Measurements from ENCODE around the gene MUC5AC. TPM values are rescaled to one million over a fixed set of nuclear protein-coding genes. Genes with fewer than 3 reads are reported as not detected.

Gene MUC5AC
- total RNA-seq, 1 donor from 2014 or later = 0.11 TPM

- intact Hi-C loops (cut with DNase I) = no loop called here
- Histone ChIP-seq H3K9me3 (no peaks in the 10 kb centered on the region), H3K4me3 (no peak overlapping the region), H3K27ac (no peak overlapping the region), H3K4me1 (no peaks in the 10 kb centered on the region), H3K36me3 (no peaks in the 10 kb centered on the region), H3K27me3 (no peaks in the 10 kb centered on the region)
- no peak for DNase-seq (ENCODE audit: low spot score in 2 of 2)
- TF ChIP-seq, protein P1, sequence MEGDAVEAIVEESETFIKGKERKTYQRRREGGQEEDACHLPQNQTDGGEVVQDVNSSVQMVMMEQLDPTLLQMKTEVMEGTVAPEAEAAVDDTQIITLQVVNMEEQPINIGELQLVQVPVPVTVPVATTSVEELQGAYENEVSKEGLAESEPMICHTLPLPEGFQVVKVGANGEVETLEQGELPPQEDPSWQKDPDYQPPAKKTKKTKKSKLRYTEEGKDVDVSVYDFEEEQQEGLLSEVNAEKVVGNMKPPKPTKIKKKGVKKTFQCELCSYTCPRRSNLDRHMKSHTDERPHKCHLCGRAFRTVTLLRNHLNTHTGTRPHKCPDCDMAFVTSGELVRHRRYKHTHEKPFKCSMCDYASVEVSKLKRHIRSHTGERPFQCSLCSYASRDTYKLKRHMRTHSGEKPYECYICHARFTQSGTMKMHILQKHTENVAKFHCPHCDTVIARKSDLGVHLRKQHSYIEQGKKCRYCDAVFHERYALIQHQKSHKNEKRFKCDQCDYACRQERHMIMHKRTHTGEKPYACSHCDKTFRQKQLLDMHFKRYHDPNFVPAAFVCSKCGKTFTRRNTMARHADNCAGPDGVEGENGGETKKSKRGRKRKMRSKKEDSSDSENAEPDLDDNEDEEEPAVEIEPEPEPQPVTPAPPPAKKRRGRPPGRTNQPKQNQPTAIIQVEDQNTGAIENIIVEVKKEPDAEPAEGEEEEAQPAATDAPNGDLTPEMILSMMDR (IDR thresholded peaks at IDR 0.05) = no peak
Measured at GRCh38 chr11:1223346-1224110, 65.8 kb downstream of the MUC5AC start.

GRCh38 chr11:1224111-1224490 is 66.3 kb downstream of the MUC5AC start:
- H3K4me3 ChIP-seq = no peak overlapping the region
- no peak for DNase-seq (ENCODE audit: low spot score in 2 of 2)
- no peaks in the 10 kb centered on the region for H3K9me3 ChIP-seq
- intact Hi-C loops (cut with DNase I) = no loop called here
- TF ChIP-seq, protein P1 (IDR thresholded peaks at IDR 0.05) = no peak
- H3K27ac ChIP-seq = no peak overlapping the region
- H3K36me3 ChIP-seq = no peaks in the 10 kb centered on the region
- H3K27me3 ChIP-seq = no peaks in the 10 kb centered on the region
- no peaks in the 10 kb centered on the region for H3K4me1 ChIP-seq

DNA sequence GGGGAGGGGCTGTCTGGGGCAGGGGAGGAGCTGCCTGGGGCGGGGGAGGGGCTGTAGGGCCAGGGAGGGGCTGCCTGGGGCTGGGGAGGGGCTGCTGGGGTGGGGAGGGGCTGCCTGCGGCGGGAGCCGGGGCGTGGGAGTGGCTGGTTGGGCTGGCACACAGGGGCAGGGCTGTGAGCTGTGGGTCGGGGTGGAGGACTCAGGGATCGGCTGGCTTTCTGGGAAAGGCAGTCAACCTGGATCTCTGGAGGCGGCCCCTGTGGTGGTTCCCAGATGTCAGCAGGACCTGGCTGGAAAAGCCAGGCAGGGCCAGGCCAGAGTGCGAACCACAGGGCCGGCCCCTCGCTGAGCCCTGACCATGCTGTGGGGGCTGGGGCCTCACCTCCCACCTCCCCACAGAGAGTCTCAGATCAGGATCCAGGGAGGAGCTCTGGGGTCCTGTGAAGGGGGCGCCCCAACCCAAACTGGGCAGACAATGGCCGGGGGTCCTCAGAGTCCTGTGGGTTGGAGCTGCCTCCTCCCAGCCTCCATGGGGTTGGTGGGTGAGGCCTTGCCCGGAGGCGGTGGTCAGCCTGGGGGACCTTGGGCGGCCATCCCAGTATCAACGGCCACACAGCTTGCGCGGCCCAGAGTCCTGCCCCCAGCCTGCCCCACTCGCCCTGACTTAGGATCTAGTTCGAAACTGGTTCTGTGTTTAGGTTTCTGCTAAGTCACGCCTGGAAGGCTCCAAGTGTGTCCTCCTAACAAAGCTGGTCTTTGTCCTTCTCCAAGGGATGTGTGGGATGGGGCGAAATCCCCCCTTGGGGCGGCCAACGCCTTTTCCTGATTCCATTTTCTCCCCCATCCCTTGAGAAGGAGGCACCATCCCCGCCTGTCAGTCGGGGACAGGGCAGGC is 67.0 kb downstream of the MUC5AC start:
- H3K27ac ChIP-seq = no peak overlapping the region
- DNase-seq (ENCODE audit: low spot score in 2 of 2) = peak in 1 of 2 donors; percentile 48
- intact Hi-C loops (cut with DNase I) = no loop called here
- H3K9me3 ChIP-seq = no peaks in the 10 kb centered on the region
- H3K4me1 ChIP-seq = no peaks in the 10 kb centered on the region
- no peaks in the 10 kb centered on the region for H3K27me3 ChIP-seq
- no peaks in the 10 kb centered on the region for H3K36me3 ChIP-seq
- no peak overlapping the region for H3K4me3 ChIP-seq
- TF ChIP-seq, protein P1 (IDR thresholded peaks at IDR 0.05) = no peak

DNA sequence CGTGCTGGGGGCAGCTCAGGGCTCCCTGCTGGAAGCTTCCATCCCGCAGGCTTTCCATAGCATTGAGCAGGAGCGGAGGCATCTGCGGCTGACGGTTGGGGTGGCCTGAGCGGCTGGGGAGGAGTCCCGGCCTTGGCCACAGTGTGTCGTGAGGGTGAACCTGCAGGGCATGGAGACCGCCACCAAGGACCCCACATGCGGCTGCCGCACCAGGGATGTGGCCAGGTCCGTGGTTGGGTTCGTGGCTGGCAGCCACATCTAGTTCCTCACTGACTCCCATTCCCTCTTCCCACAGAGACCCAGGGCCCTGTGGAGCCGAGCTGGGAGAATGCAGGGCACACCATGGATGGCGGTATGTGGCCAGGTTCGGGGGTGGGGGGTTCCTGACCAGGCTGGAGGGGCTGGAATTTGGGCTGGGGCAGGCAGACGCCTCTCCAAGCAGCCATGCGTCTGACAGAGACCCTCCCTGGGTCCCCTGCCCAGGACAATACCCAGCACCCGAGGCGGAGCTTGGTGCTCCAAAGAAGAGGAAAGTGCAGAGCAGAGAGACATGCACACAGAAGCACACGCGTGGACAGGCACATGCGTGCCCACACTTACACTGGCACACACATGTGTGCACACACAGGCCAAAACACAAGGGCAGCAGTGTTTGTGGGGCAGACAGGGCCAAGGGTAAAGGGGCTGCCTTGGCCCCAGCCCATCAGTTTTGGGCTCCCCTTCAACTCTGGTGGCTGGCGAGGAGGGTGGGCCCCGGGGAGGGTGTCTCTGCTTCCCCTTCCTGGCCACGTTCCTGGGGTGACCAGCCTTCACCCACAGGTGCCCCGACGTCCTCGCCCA is 67.9 kb downstream of the MUC5AC start:
- Histone ChIP-seq H3K36me3 (no peaks in the 10 kb centered on the region), H3K27me3 (no peaks in the 10 kb centered on the region), H3K27ac (no peak overlapping the region), H3K4me3 (no peak overlapping the region), H3K9me3 (no peaks in the 10 kb centered on the region), H3K4me1 (no peaks in the 10 kb centered on the region)
- TF ChIP-seq, protein P1 (IDR thresholded peaks at IDR 0.05) = no peak
- intact Hi-C loops (cut with DNase I) = no loop called here
- peak; percentile 5 to 18 for DNase-seq (ENCODE audit: low spot score in 2 of 2)

GRCh38 chr11:1226226-1226985 is 68.7 kb downstream of the MUC5AC start:
- DNase-seq (ENCODE audit: low spot score in 2 of 2) = peak; percentile 6 to 61
- intact Hi-C loops (cut with DNase I) = no loop called here
- H3K36me3 ChIP-seq = no peaks in the 10 kb centered on the region
- H3K4me3 ChIP-seq = no peak overlapping the region
- no peaks in the 10 kb centered on the region for H3K4me1 ChIP-seq
- TF ChIP-seq, protein P1 (IDR thresholded peaks at IDR 0.05) = no peak
- H3K9me3 ChIP-seq = no peaks in the 10 kb centered on the region
- no peak overlapping the region for H3K27ac ChIP-seq
- no peaks in the 10 kb centered on the region for H3K27me3 ChIP-seq

Data from ascending aorta (tissue), 2 donors.